Suprapubic skin (tissue), 4 donors: ENCODE results near the gene BRS3. TPM values are rescaled to one million over a fixed set of nuclear protein-coding genes. Genes with fewer than 3 reads are reported as not detected.

Experiments used
- DNase-seq, 2 donors: peaks; one replicate each; pipeline ENCODE4 v3.0.0-alpha.2; 2019; ENCODE audit warnings: low spot score in 2 of 2
- H3K27ac ChIP-seq: fragments of 200-600 bp; sonication (generic); one replicate; pipeline ENCODE4 v1.5.1; 2019
- H3K27me3 ChIP-seq: fragments of 200-600 bp; sonication (generic); one replicate; pipeline ENCODE4 v1.5.1; 2019
- H3K36me3 ChIP-seq: fragments of 200-600 bp; sonication (generic); one replicate; pipeline ENCODE4 v1.5.1; 2019
- H3K4me1 ChIP-seq: fragments of 200-600 bp; sonication (generic); one replicate; pipeline ENCODE4 v1.5.1; 2019
- H3K4me3 ChIP-seq: fragments of 200-600 bp; sonication (generic); one replicate; pipeline ENCODE4 v1.5.1; 2019; ENCODE audit warnings: mild to moderate bottlenecking
- H3K9me3 ChIP-seq: fragments of 200-600 bp; sonication (generic); one replicate; pipeline ENCODE4 v1.5.1; 2019
- EP300 ChIP-seq: sonication (generic); formaldehyde crosslinking; IDR thresholded peaks from one replicate; pipeline ENCODE4 v1.6.1; 2017; ENCODE audit warnings: antibody characterized with exemption
- POLR2A ChIP-seq, 2 donors: fragments of 450-650 bp; IDR thresholded peaks; one replicate each; pipeline ENCODE4 v1.6.1; 2017; ENCODE audit warnings: antibody characterized with exemption in 2 of 2, mild to moderate bottlenecking in 2 of 2, moderate library complexity in 2 of 2
- POLR2AphosphoS5 ChIP-seq, 3 donors: sonication (generic); formaldehyde crosslinking; IDR thresholded peaks; one replicate each; pipeline ENCODE4 v1.6.1; 2017; ENCODE audit warnings: antibody characterized with exemption in 3 of 3
- WGBS: methylation state at CpG from one replicate; pipeline ENCODE4 v1.1.5; 2018; 5-methylcytosine and 5-hydroxymethylcytosine counted together
- total RNA-seq, 4 donors: library from RNA; depleted of rRNA; stranded (reverse); fragments of >200 nt; gene quantifications; one replicate each; pipeline ENCODE4 v1.1.0, GENCODE V29; 2016
- TF ChIP-seq, protein P1 (sequence below), 2 donors: fragments of 200-600 bp in 1 of 2; fragments of 450-650 bp in 1 of 2; sonication (generic) in 1 of 2; IDR thresholded peaks; one replicate each; pipeline ENCODE4 v1.5.1; 2016 to 2019; ENCODE audit warnings: antibody characterized with exemption in 2 of 2, mild to moderate bottlenecking in 1 of 2, moderate library complexity in 1 of 2

Gene BRS3
- total RNA-seq, 4 donors from 2014 or later = not detected

DNA sequence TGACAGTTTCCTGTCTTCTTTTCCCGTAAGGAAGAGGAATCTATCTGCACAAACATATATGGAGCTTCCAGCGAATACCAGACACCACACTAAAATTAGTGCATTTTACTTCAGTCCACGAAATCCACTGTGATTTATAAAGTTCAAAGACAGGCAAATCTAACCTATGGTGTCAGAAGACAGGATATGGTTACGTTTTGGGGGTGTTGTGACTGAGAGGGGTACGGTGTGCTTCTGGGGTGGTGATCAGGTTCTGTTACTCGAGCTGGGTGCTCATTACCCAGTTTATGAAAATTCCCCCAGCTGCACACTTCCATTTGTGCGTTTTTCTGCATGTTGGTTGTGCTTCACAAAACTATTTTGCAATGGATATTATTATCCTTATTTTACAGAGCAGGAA is 54.5 kb downstream of the BRS3 start:
- WGBS = 65% methylated on average over 7 of the region's 7 CpGs
- no peaks in the 10 kb centered on the region for H3K4me1 ChIP-seq

More for the DNA sequence above, 54.5 kb downstream of the BRS3 start:
- Histone ChIP-seq H3K4me3 (no peak overlapping the region), H3K9me3 (no peaks in the 10 kb centered on the region), H3K27me3 (no peaks in the 10 kb centered on the region), H3K27ac (no peak overlapping the region), H3K36me3 (no peaks in the 10 kb centered on the region)
- TF ChIP-seq, protein P1, sequence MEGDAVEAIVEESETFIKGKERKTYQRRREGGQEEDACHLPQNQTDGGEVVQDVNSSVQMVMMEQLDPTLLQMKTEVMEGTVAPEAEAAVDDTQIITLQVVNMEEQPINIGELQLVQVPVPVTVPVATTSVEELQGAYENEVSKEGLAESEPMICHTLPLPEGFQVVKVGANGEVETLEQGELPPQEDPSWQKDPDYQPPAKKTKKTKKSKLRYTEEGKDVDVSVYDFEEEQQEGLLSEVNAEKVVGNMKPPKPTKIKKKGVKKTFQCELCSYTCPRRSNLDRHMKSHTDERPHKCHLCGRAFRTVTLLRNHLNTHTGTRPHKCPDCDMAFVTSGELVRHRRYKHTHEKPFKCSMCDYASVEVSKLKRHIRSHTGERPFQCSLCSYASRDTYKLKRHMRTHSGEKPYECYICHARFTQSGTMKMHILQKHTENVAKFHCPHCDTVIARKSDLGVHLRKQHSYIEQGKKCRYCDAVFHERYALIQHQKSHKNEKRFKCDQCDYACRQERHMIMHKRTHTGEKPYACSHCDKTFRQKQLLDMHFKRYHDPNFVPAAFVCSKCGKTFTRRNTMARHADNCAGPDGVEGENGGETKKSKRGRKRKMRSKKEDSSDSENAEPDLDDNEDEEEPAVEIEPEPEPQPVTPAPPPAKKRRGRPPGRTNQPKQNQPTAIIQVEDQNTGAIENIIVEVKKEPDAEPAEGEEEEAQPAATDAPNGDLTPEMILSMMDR (IDR thresholded peaks at IDR 0.05) = no peak
- no peak for TF ChIP-seq POLR2AphosphoS5 (IDR thresholded peaks at IDR 0.05)
- no peak for TF ChIP-seq POLR2A (IDR thresholded peaks at IDR 0.05)
- no peak for TF ChIP-seq EP300
- no peak for DNase-seq

Other genes with a start within 250 kb of the BRS3 start
- 10 to 100 TPM in 1 of 4 donors, 1 to 10 TPM in 3; 4.3 to 10.2 (median 7.6) TPM for gene MAP7D3, start 236.5 kb upstream of the BRS3 start, total RNA-seq
- not detected for gene ADGRG4, start 187.0 kb upstream of the BRS3 start, total RNA-seq
- gene HTATSF1, start 9.6 kb downstream of the BRS3 start, total RNA-seq = 10 to 100 TPM; 32.6 to 49.1 (median 46.7) TPM
- not detected for gene VGLL1, start 44.3 kb downstream of the BRS3 start, total RNA-seq
- gene CD40LG, start 160.2 kb downstream of the BRS3 start, total RNA-seq = not detected